WTC11 (cell line): ENCODE data around the gene ZDHHC7. TPM values are rescaled to one million over a fixed set of nuclear protein-coding genes. Genes with fewer than 3 reads are reported as not detected.

Experiments used
- ATAC-seq: fragments of 200-7000 bp; cut with Tn5 transposase; 2 replicates; pipeline ENCODE4 v1.10.0; 2021; ENCODE audit warnings: mild to moderate bottlenecking, moderate library complexity
- CTCF ChIA-PET: fragments of 300-600 bp; sonication (Branson Sonifier 250); formaldehyde crosslinking; loops from one replicate; lab custom pipeline; 2021; ENCODE audit warnings: antibody characterized with exemption; lab: Charles Lee
- POLR2A ChIA-PET: fragments of 350-600 bp; sonication (Branson Sonifier 250); formaldehyde crosslinking; loops from one replicate; lab custom pipeline; 2021; ENCODE audit warnings: antibody characterized with exemption; lab: Charles Lee
- DNase-seq: peaks from one replicate; pipeline ENCODE4 v3.0.0; 2021; ENCODE audit warnings: low spot score
- H3K27ac Mint-ChIP-seq: 2 replicates; pipeline ENCODE4 v1.8.0; 2021; ENCODE audit warnings: mixed read lengths
- H3K27me3 Mint-ChIP-seq: 2 replicates; pipeline ENCODE4 v1.8.0; 2021; ENCODE audit warnings: low read depth, mild to moderate bottlenecking, moderate library complexity, mixed read lengths
- H3K36me3 Mint-ChIP-seq: 2 replicates; pipeline ENCODE4 v1.8.0; 2021; ENCODE audit warnings: mixed read lengths
- H3K4me1 Mint-ChIP-seq: 2 replicates; pipeline ENCODE4 v1.8.0; 2022; ENCODE audit warnings: mixed read lengths
- H3K4me3 Mint-ChIP-seq: 2 replicates; pipeline ENCODE4 v1.8.0; 2021; ENCODE audit warnings: mild to moderate bottlenecking, moderate library complexity, mixed read lengths
- H3K9me3 Mint-ChIP-seq: 2 replicates; pipeline ENCODE4 v1.8.0; 2021; ENCODE audit warnings: mixed read lengths
- ARID4B ChIP-seq: sonication (generic); formaldehyde crosslinking; IDR thresholded peaks from 2 replicates; pipeline ENCODE4 v1.8.0; 2023; ENCODE audit warnings: missing genetic modification reagents, mild to moderate bottlenecking, borderline replicate concordance
- ATF2 ChIP-seq: sonication (generic); formaldehyde crosslinking; IDR thresholded peaks from 2 replicates; pipeline ENCODE4 v1.8.1; 2022; ENCODE audit warnings: low read depth, missing genetic modification reagents, borderline replicate concordance
- CBFB ChIP-seq: sonication (generic); formaldehyde crosslinking; IDR thresholded peaks from 2 replicates; pipeline ENCODE4 v1.8.1; 2022; ENCODE audit warnings: mild to moderate bottlenecking, low read depth, missing genetic modification reagents
- CDX4 ChIP-seq: fragments of 250-450 bp; sonication (Bioruptor Pico); IDR thresholded peaks from 2 replicates; pipeline ENCODE4 v1.9.0; 2021; ENCODE audit warnings: moderate library complexity, mild to moderate bottlenecking, inconsistent platforms, borderline replicate concordance
- CREB1 ChIP-seq: sonication (generic); formaldehyde crosslinking; IDR thresholded peaks from 2 replicates; pipeline ENCODE4 v1.8.0; 2023; ENCODE audit warnings: mild to moderate bottlenecking, missing genetic modification reagents
- EMX1 ChIP-seq: fragments of 250-450 bp; sonication (Bioruptor Pico); IDR thresholded peaks from 2 replicates; pipeline ENCODE4 v1.8.0; 2021; ENCODE audit warnings: mild to moderate bottlenecking
- ETV6 ChIP-seq: sonication (generic); formaldehyde crosslinking; IDR thresholded peaks from 2 replicates; pipeline ENCODE4 v1.8.1; 2022; ENCODE audit warnings: mild to moderate bottlenecking, missing genetic modification reagents
- GABPB1 ChIP-seq: sonication (generic); formaldehyde crosslinking; IDR thresholded peaks from 2 replicates; pipeline ENCODE4 v1.8.1; 2023; ENCODE audit warnings: mild to moderate bottlenecking, missing genetic modification reagents
- GRHL2 ChIP-seq: fragments of 250-450 bp; sonication (Bioruptor Pico); IDR thresholded peaks from 2 replicates; pipeline ENCODE4 v1.8.0; 2022; ENCODE audit warnings: mild to moderate bottlenecking, moderate library complexity; ENCODE audit not compliant: insufficient replicate concordance, severe bottlenecking
- IRF2 ChIP-seq: sonication (generic); formaldehyde crosslinking; IDR thresholded peaks from 2 replicates; pipeline ENCODE4 v1.8.0; 2022; ENCODE audit warnings: low read depth, missing genetic modification reagents, borderline replicate concordance
- JAZF1 ChIP-seq: fragments of 250-450 bp; sonication (Bioruptor Pico); IDR thresholded peaks from 2 replicates; pipeline ENCODE4 v1.9.0; 2021; ENCODE audit warnings: moderate library complexity, mild to moderate bottlenecking, inconsistent platforms
- KAT7 ChIP-seq: sonication (generic); formaldehyde crosslinking; IDR thresholded peaks from 2 replicates; pipeline ENCODE4 v1.8.1; 2023; ENCODE audit warnings: missing genetic modification reagents, mild to moderate bottlenecking, borderline replicate concordance
- SMAD3 ChIP-seq: sonication (generic); formaldehyde crosslinking; IDR thresholded peaks from 2 replicates; pipeline ENCODE4 v1.8.0; 2022; ENCODE audit warnings: missing genetic modification reagents, mild to moderate bottlenecking, borderline replicate concordance
- TEAD1 ChIP-seq: sonication (generic); formaldehyde crosslinking; IDR thresholded peaks from 2 replicates; pipeline ENCODE4 v1.8.0; 2022; ENCODE audit warnings: mild to moderate bottlenecking, missing genetic modification reagents
- ZBTB43 ChIP-seq: sonication (generic); formaldehyde crosslinking; IDR thresholded peaks from 2 replicates; pipeline ENCODE4 v1.8.1; 2023; ENCODE audit warnings: mild to moderate bottlenecking, missing genetic modification reagents
- ZNF263 ChIP-seq: sonication (generic); formaldehyde crosslinking; IDR thresholded peaks from 2 replicates; pipeline ENCODE4 v1.8.1; 2022; ENCODE audit warnings: low read depth, mild to moderate bottlenecking, moderate library complexity, missing genetic modification reagents
- ZNF281 ChIP-seq: sonication (generic); formaldehyde crosslinking; IDR thresholded peaks from 2 replicates; pipeline ENCODE4 v1.8.0; 2023; ENCODE audit warnings: mild to moderate bottlenecking, missing genetic modification reagents
- total RNA-seq: library from RNA; stranded (reverse); gene quantifications from 3 replicates; pipeline ENCODE4 v1.2.3, GENCODE V29; 2021

The ZDHHC7 gene
- total RNA-seq, 1 experiment from 2014 or later: 38.7 TPM

GRCh38 chr16:84960942-84961341, 50.4 kb downstream of the ZDHHC7 start:
- Mint-ChIP-seq H3K4me3 (no peak overlapping the region), H3K36me3 (no peaks in the 10 kb centered on the region), H3K4me1 (peaks cover 8% of the 10 kb centered on the region), H3K9me3 (peaks cover 6% of the 10 kb centered on the region), H3K27ac (0 out of 2 replicates have a peak overlapping the region, but pooled peaks have one; percentile 11), H3K27me3 (no peaks in the 10 kb centered on the region)
- ChIA-PET CTCF (interaction anchor here (2.6 to 3.5 kb wide), 2 partner anchors 10 to 35 kb away, joined by 20 to 27 read pairs; no protein-coding TSS in a partner anchor), POLR2A (no interaction called here)
- DNase-seq: no peak
- ATAC-seq: no peak
- TF ChIP-seq ZNF281 (CRISPR knock-in tag): no peak
- no peak for TF ChIP-seq EMX1 (CRISPR knock-in tag)
- TF ChIP-seq SMAD3 (CRISPR knock-in tag): no peak
- no peak for TF ChIP-seq TEAD1 (CRISPR knock-in tag)
- TF ChIP-seq CDX4 (CRISPR knock-in tag): no peak
- no peak for TF ChIP-seq JAZF1
- no peak for TF ChIP-seq CBFB (CRISPR knock-in tag)
- no peak for TF ChIP-seq ZNF263 (CRISPR knock-in tag)
- TF ChIP-seq KAT7 (CRISPR knock-in tag): no peak
- TF ChIP-seq ZBTB43 (CRISPR knock-in tag): no peak
- no peak for TF ChIP-seq ARID4B (CRISPR knock-in tag)
- TF ChIP-seq ETV6 (CRISPR knock-in tag): no peak

GRCh38 chr16:84959784-84960417, 51.4 kb downstream of the ZDHHC7 start:
- no peak for TF ChIP-seq ZNF263 (CRISPR knock-in tag)
- no peak for TF ChIP-seq CBFB (CRISPR knock-in tag)
- no peak for TF ChIP-seq ATF2 (CRISPR knock-in tag)
- no peak for TF ChIP-seq ZNF281 (CRISPR knock-in tag)
- TF ChIP-seq GRHL2: no peak
- TF ChIP-seq EMX1 (CRISPR knock-in tag): no peak
- TF ChIP-seq CREB1 (CRISPR knock-in tag): no peak
- no peak for TF ChIP-seq GABPB1 (CRISPR knock-in tag)
- no peak for TF ChIP-seq IRF2 (CRISPR knock-in tag)
- TF ChIP-seq CDX4 (CRISPR knock-in tag): no peak
- ChIA-PET CTCF (interaction anchor here (0.6 to 1.3 kb wide), 2 partner anchors 9 to 206 kb away, joined by 3 read pairs; no protein-coding TSS in a partner anchor), POLR2A (no interaction called here)
- DNase-seq: no peak
- H3K4me3 Mint-ChIP-seq: no peak overlapping the region
- no peak for ATAC-seq
- no peak overlapping the region for H3K27ac Mint-ChIP-seq
- H3K4me1 Mint-ChIP-seq: peaks cover 8% of the 10 kb centered on the region
- H3K36me3 Mint-ChIP-seq: no peaks in the 10 kb centered on the region
- H3K9me3 Mint-ChIP-seq: no peaks in the 10 kb centered on the region
- H3K27me3 Mint-ChIP-seq: no peaks in the 10 kb centered on the region
